ENCODE measurements around the gene SRI. TPM values are rescaled to one million over a fixed set of nuclear protein-coding genes. Genes with fewer than 3 reads are reported as not detected.

SRI gene
- polyA plus RNA-seq, 1 of the 3 experiments (the other 2 are of a cell fraction) = 197 TPM

DNA sequence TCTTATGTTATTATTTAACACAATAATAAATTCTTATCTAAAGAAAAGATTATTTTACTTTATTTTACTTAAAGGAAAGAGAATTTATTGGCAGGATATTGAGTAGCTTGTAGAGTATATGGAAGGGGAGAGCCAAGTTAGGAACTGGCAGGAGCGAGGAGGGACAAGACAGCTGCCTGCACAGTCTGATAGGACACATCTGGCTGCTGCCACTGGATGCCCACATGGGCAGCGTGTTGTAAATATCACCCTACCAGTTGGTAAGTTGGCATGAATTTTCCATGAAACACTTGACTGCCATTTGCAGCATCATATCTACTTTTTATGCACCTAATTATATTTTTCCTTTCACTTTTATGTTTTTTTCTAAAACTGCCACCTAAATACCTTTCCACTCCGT is 19.6 kb downstream of the SRI start:
- no peak overlapping the region for H3K4me2 ChIP-seq
- no peak overlapping the region for H3K4me3 ChIP-seq (ENCODE audit: low read depth in 2 of 2, low read length in 1 of 2)
- H3K9ac ChIP-seq = no peak overlapping the region
- no peak for DNase-seq
- peaks cover 6% of the 10 kb centered on the region for H3F3A ChIP-seq (replicated peaks; ENCODE audit: insufficient read depth)
- no peaks in the 10 kb centered on the region for H3K27me3 ChIP-seq (ENCODE audit: insufficient read depth)
- ChIA-PET CTCF (interaction anchor here (2.7 kb wide), 1 partner anchor 31 kb away, joined by 12 read pairs; no protein-coding TSS in a partner anchor), POLR2A (no interaction called here)
- no peaks in the 10 kb centered on the region for H3K79me2 ChIP-seq (ENCODE audit: insufficient read depth)
- H4K20me1 ChIP-seq (ENCODE audit: insufficient read depth) = no peaks in the 10 kb centered on the region
- no peaks in the 10 kb centered on the region for H3K9me3 ChIP-seq
- H2AFZ ChIP-seq (ENCODE audit: low read depth) = no peak overlapping the region
- H3K36me3 ChIP-seq (replicated peaks in 1 of 2; ENCODE audit: control insufficient read depth in 1 of 2, insufficient read depth in 2 of 2, low read length in 1 of 2) = peaks cover 37 to 71% of the 10 kb centered on the region in 2 experiments
- TF ChIP-seq, protein P1, sequence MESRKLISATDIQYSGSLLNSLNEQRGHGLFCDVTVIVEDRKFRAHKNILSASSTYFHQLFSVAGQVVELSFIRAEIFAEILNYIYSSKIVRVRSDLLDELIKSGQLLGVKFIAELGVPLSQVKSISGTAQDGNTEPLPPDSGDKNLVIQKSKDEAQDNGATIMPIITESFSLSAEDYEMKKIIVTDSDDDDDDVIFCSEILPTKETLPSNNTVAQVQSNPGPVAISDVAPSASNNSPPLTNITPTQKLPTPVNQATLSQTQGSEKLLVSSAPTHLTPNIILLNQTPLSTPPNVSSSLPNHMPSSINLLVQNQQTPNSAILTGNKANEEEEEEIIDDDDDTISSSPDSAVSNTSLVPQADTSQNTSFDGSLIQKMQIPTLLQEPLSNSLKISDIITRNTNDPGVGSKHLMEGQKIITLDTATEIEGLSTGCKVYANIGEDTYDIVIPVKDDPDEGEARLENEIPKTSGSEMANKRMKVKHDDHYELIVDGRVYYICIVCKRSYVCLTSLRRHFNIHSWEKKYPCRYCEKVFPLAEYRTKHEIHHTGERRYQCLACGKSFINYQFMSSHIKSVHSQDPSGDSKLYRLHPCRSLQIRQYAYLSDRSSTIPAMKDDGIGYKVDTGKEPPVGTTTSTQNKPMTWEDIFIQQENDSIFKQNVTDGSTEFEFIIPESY (IDR thresholded peaks at IDR 0.05; ENCODE audit: borderline replicate concordance, low read depth) = no peak
- TF ChIP-seq EP300 (IDR thresholded peaks at IDR 0.05; ENCODE audit: borderline replicate concordance in 1 of 2, low read depth in 1 of 2, low read length in 1 of 2) = no peak
- no peak for TF ChIP-seq ELF1 (IDR thresholded peaks at IDR 0.05)
- TF ChIP-seq RFX5 (IDR thresholded peaks at IDR 0.05; ENCODE audit: low read length) = no peak
- TF ChIP-seq YY1 (IDR thresholded peaks at IDR 0.05; ENCODE audit: low read depth) = no peak
- TF ChIP-seq MXI1 (IDR thresholded peaks at IDR 0.05; ENCODE audit: low read depth, low read length) = no peak
- TF ChIP-seq RCOR1 (IDR thresholded peaks at IDR 0.05; ENCODE audit: low read length) = no peak
- no peak for TF ChIP-seq TCF12 (IDR thresholded peaks at IDR 0.05)
- no peak for TF ChIP-seq RAD21 (IDR thresholded peaks at IDR 0.05; ENCODE audit: low read length)
- TF ChIP-seq EZH2phosphoT487 (IDR thresholded peaks at IDR 0.05; ENCODE audit: borderline replicate concordance, low read depth) = no peak
- H3K9me2 ChIP-seq = no peaks in the 10 kb centered on the region
- WGBS (ENCODE audit: low lambda C conversion rate) = 97% methylated on average over 3 of the region's 3 CpGs
- peak overlapping the region in 1 of 2 experiments; percentile 50; a peak in 2 of 4 replicates for H3K27ac ChIP-seq (ENCODE audit: low read depth in 2 of 2, low read length in 1 of 2)
- H3K4me1 ChIP-seq (ENCODE audit: control insufficient read depth in 1 of 2, insufficient read depth in 2 of 2, low read depth in 1 of 2, low read length in 1 of 2) = peaks cover 0 to 10% of the 10 kb centered on the region in 2 experiments; a peak in 2 of 4 replicates

DNA sequence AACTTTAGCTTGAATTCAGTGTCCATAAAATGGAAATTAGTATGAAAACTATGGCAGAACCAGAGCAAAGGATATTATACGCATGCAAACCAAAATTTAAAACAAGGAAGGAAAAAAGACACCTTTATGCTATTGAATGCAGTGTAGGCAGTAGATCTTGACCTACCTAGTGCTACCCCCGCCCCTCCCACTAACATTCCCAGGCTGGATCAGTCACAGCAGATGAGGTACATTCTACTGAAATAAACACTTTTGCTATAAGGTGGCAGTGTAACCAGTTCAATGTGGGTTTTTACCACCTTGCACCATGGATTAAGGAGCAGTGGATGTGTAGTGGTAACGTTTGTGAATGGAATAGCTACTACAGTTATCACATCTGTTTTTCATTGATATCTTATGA is 27.9 kb downstream of the SRI start:
- DNase-seq = peak; percentile 12
- Histone ChIP-seq H3K9me3 (no peaks in the 10 kb centered on the region), H3K4me2 (no peak overlapping the region), H4K20me1 (ENCODE audit: insufficient read depth) (no peaks in the 10 kb centered on the region), H3K9me2 (no peaks in the 10 kb centered on the region), H2AFZ (ENCODE audit: low read depth) (no peak overlapping the region), H3K9ac (no peak overlapping the region), H3K27me3 (ENCODE audit: insufficient read depth) (no peaks in the 10 kb centered on the region), H3F3A (replicated peaks; ENCODE audit: insufficient read depth) (no peaks in the 10 kb centered on the region), H3K36me3 (replicated peaks in 1 of 2; ENCODE audit: control insufficient read depth in 1 of 2, insufficient read depth in 2 of 2, low read length in 1 of 2) (peaks cover 0 to 15% of the 10 kb centered on the region in 2 experiments), H3K4me1 (ENCODE audit: control insufficient read depth in 1 of 2, insufficient read depth in 2 of 2, low read depth in 1 of 2, low read length in 1 of 2) (peaks cover 0 to 4% of the 10 kb centered on the region in 2 experiments; a peak in 2 of 4 replicates), H3K27ac (ENCODE audit: low read depth in 2 of 2, low read length in 1 of 2) (no peak overlapping the region), H3K4me3 (ENCODE audit: low read depth in 2 of 2, low read length in 1 of 2) (no peak overlapping the region), H3K79me2 (ENCODE audit: insufficient read depth) (no peaks in the 10 kb centered on the region)
- 66% methylated on average over 3 of the region's 3 CpGs for WGBS (ENCODE audit: low lambda C conversion rate)
- TF ChIP-seq SMC3 (IDR thresholded peaks at IDR 0.05; ENCODE audit: low read depth, low read length) (no peak), TCF12 (IDR thresholded peaks at IDR 0.05) (peak; percentile 14; the same call in 1 of the 2 replicates), ELF1 (IDR thresholded peaks at IDR 0.05) (no peak), FOSL2 (IDR thresholded peaks at IDR 0.05; ENCODE audit: borderline replicate concordance, low read depth) (no peak)
- TF ChIP-seq, protein P2, sequence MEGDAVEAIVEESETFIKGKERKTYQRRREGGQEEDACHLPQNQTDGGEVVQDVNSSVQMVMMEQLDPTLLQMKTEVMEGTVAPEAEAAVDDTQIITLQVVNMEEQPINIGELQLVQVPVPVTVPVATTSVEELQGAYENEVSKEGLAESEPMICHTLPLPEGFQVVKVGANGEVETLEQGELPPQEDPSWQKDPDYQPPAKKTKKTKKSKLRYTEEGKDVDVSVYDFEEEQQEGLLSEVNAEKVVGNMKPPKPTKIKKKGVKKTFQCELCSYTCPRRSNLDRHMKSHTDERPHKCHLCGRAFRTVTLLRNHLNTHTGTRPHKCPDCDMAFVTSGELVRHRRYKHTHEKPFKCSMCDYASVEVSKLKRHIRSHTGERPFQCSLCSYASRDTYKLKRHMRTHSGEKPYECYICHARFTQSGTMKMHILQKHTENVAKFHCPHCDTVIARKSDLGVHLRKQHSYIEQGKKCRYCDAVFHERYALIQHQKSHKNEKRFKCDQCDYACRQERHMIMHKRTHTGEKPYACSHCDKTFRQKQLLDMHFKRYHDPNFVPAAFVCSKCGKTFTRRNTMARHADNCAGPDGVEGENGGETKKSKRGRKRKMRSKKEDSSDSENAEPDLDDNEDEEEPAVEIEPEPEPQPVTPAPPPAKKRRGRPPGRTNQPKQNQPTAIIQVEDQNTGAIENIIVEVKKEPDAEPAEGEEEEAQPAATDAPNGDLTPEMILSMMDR (IDR thresholded peaks at IDR 0.05) = no peak
- POLR2A ChIA-PET = no interaction called here
- CTCF ChIA-PET = interaction anchor here (0.8 to 1.5 kb wide), 7 partner anchors 12 to 29 kb away, joined by 3 to 4 read pairs (median 3); no protein-coding TSS in a partner anchor

Data from SK-N-SH (cell line).